Bronchial epithelial cell (primary cell): ENCODE results near the gene SOX18. TPM values are rescaled to one million over a fixed set of nuclear protein-coding genes. Genes with fewer than 3 reads are reported as not detected.

Experiments
- DNase-seq: peaks from one replicate; pipeline ENCODE4 v3.0.0-alpha.2; 2010; ENCODE audit warnings: low read depth
- FAIRE-seq: peaks from 2 replicates; lab custom pipeline; 2011; peaks lifted over from hg19 to GRCh38; lab: Jason Lieb, UNC
- H3K27me3 ChIP-seq: 2 replicates; pipeline ENCODE4 v1.5.1; 2011; ENCODE audit warnings: low read length; ENCODE audit not compliant: control insufficient read depth, insufficient read depth
- H3K36me3 ChIP-seq: 2 replicates; pipeline ENCODE4 v1.5.1; 2011; ENCODE audit warnings: low read length; ENCODE audit not compliant: control insufficient read depth, insufficient read depth
- H3K4me3 ChIP-seq: 2 replicates; pipeline ENCODE4 v1.5.1; 2011; ENCODE audit warnings: mild to moderate bottlenecking, low read depth, low read length, control low read depth
- CTCF ChIP-seq: IDR thresholded peaks from 2 replicates; pipeline ENCODE4 v1.5.1; 2011; ENCODE audit warnings: mild to moderate bottlenecking, moderate library complexity, low read length, control low read depth, inconsistent platforms; ENCODE audit not compliant: insufficient read depth, severe bottlenecking
- total RNA-seq: library from RNA; depleted of rRNA; stranded (reverse); fragments of >200 nt; gene quantifications from 2 replicates; pipeline ENCODE4 v1.2.1, GENCODE V29; 2014

Gene SOX18
- total RNA-seq, 1 donor from 2014 or later, result not detected

GRCh38 chr20:64049878-64050260 lies 430 bp upstream of the SOX18 start:
- DNase-seq (no peak), FAIRE-seq (no peak)
- Histone ChIP-seq H3K4me3 (no peak overlapping the region), H3K36me3 (no peaks in the 10 kb centered on the region), H3K27me3 (peaks cover 19% of the 10 kb centered on the region)
- TF ChIP-seq CTCF, result no peak

GRCh38 chr20:64048402-64049044 lies 916 bp downstream of the SOX18 start:
- no peak for TF ChIP-seq CTCF
- no peak for FAIRE-seq
- no peak for DNase-seq
- H3K27me3 ChIP-seq, result peaks cover 19% of the 10 kb centered on the region
- no peak overlapping the region for H3K4me3 ChIP-seq
- no peaks in the 10 kb centered on the region for H3K36me3 ChIP-seq

- Histone ChIP-seq H3K36me3 (no peaks in the 10 kb centered on the region), H3K27me3 (peaks cover 19% of the 10 kb centered on the region), H3K4me3 (no peak overlapping the region)
- no peak for TF ChIP-seq CTCF
- FAIRE-seq (no peak), DNase-seq (no peak)
These were observed 1.5 kb downstream of the SOX18 start for GRCh38 chr20:64047968-64048401.

- H3K4me3 ChIP-seq, result no peak overlapping the region
- no peak for DNase-seq
- no peak for FAIRE-seq
- H3K36me3 ChIP-seq, result no peaks in the 10 kb centered on the region
- H3K27me3 ChIP-seq, result peaks cover 19% of the 10 kb centered on the region
- no peak for TF ChIP-seq CTCF
These were observed 2.4 kb downstream of the SOX18 start for GRCh38 chr20:64047046-64047389.

GRCh38 chr20:64045346-64046011 lies 4.0 kb downstream of the SOX18 start:
- Histone ChIP-seq H3K27me3 (peaks cover 16% of the 10 kb centered on the region), H3K4me3 (no peak overlapping the region), H3K36me3 (no peaks in the 10 kb centered on the region)
- DNase-seq (no peak), FAIRE-seq (no peak)
- no peak for TF ChIP-seq CTCF
